ENCODE results near the gene FAM216B.
"Not testable (repeated sequence)": the region's sequence is repeated elsewhere in the genome, so short reads cannot be mapped to it uniquely, and the experiment has no call there.

The FAM216B gene

GRCh38 chr13:42816538-42816937 is 35.2 kb downstream of the FAM216B start:
- H4K8ac ChIP-seq (ENCODE audit: low read depth, low read length): no peak overlapping the region
- no peaks in the 10 kb centered on the region for H3K9me3 ChIP-seq (replicated peaks in 1 of 2; ENCODE audit: control insufficient read depth in 2 of 2, insufficient read depth in 1 of 2, low read depth in 1 of 2, low read length in 2 of 2)
- H3K4me2 ChIP-seq (ENCODE audit: insufficient read depth, low read length, poor library complexity, severe bottlenecking): no peak overlapping the region
- no peak overlapping the region for H3K18ac ChIP-seq (ENCODE audit: low read length)
- no peaks in the 10 kb centered on the region for H3K4me1 ChIP-seq (ENCODE audit: control insufficient read depth in 2 of 2, insufficient read depth in 1 of 2, low read depth in 1 of 2, low read length in 2 of 2)
- no peak overlapping the region for H3K27ac ChIP-seq (replicated peaks; ENCODE audit: low read length)
- H3K23ac ChIP-seq (ENCODE audit: low read depth, low read length, poor library complexity): no peak overlapping the region
- no peak for DNase-seq (ENCODE audit: low spot score)
- H4K91ac ChIP-seq (ENCODE audit: low read depth, low read length, poor library complexity): no peak overlapping the region
- no peaks in the 10 kb centered on the region for H3K27me3 ChIP-seq (ENCODE audit: control insufficient read depth in 3 of 3, insufficient read depth in 3 of 3, low read depth in 1 of 3, low read length in 3 of 3)
- no peak overlapping the region for H2AFZ ChIP-seq (ENCODE audit: low read length)
- H2BK15ac ChIP-seq (ENCODE audit: low read length): no peak overlapping the region
- no peak overlapping the region for H2BK12ac ChIP-seq (ENCODE audit: low read length)
- H3K36me3 ChIP-seq (replicated peaks in 1 of 2; ENCODE audit: control insufficient read depth in 2 of 2, insufficient read depth in 2 of 2, low read length in 2 of 2): no peaks in the 10 kb centered on the region
- no peak overlapping the region for H2AK5ac ChIP-seq (ENCODE audit: low read depth, low read length)
- H3K4me3 ChIP-seq (ENCODE audit: low read length in 2 of 2): no peak overlapping the region
- no peak overlapping the region for H3K9ac ChIP-seq (ENCODE audit: low read depth, low read length, poor library complexity)
- no peaks in the 10 kb centered on the region for H3K79me1 ChIP-seq (ENCODE audit: low read depth, low read length)
- no peak overlapping the region for H2BK120ac ChIP-seq (ENCODE audit: low read depth, low read length)
- WGBS, 2 donors (ENCODE audit: extremely low coverage in 2 of 2, insufficient read length in 2 of 2, insufficient replicate concordance in 1 of 2): no CpG with 5 or more reads among the region's 2 CpGs
- H3K4ac ChIP-seq (ENCODE audit: low read length): no peak overlapping the region
- H2BK5ac ChIP-seq (ENCODE audit: low read length): no peak overlapping the region
- no peak overlapping the region for H3K14ac ChIP-seq (ENCODE audit: low read length)

GRCh38 chr13:42819687-42820086 is 38.3 kb downstream of the FAM216B start:
- H3K36me3 ChIP-seq (replicated peaks in 1 of 2; ENCODE audit: control insufficient read depth in 2 of 2, insufficient read depth in 2 of 2, low read length in 2 of 2); H3K4me3 ChIP-seq (ENCODE audit: low read length in 2 of 2); H3K4me1 ChIP-seq (ENCODE audit: control insufficient read depth in 2 of 2, insufficient read depth in 1 of 2, low read depth in 1 of 2, low read length in 2 of 2); H3K79me1 ChIP-seq (ENCODE audit: low read depth, low read length); H3K18ac ChIP-seq (ENCODE audit: low read length); H2AK5ac ChIP-seq (ENCODE audit: low read depth, low read length); H3K14ac ChIP-seq (ENCODE audit: low read length); H3K23ac ChIP-seq (ENCODE audit: low read depth, low read length, poor library complexity); H4K8ac ChIP-seq (ENCODE audit: low read depth, low read length); H2AFZ ChIP-seq (ENCODE audit: low read length); H3K27ac ChIP-seq (replicated peaks; ENCODE audit: low read length); H4K91ac ChIP-seq (ENCODE audit: low read depth, low read length, poor library complexity); H2BK15ac ChIP-seq (ENCODE audit: low read length); H3K9ac ChIP-seq (ENCODE audit: low read depth, low read length, poor library complexity); H2BK12ac ChIP-seq (ENCODE audit: low read length); H3K9me3 ChIP-seq (replicated peaks in 1 of 2; ENCODE audit: control insufficient read depth in 2 of 2, insufficient read depth in 1 of 2, low read depth in 1 of 2, low read length in 2 of 2); H2BK120ac ChIP-seq (ENCODE audit: low read depth, low read length); H3K27me3 ChIP-seq (ENCODE audit: control insufficient read depth in 3 of 3, insufficient read depth in 3 of 3, low read depth in 1 of 3, low read length in 3 of 3); H2BK5ac ChIP-seq (ENCODE audit: low read length); DNase-seq (ENCODE audit: low spot score); H3K4me2 ChIP-seq (ENCODE audit: insufficient read depth, low read length, poor library complexity, severe bottlenecking); H3K4ac ChIP-seq (ENCODE audit: low read length): not testable (repeated sequence)
- no CpG with 5 or more reads among the region's 1 CpG for WGBS, 2 donors (ENCODE audit: extremely low coverage in 2 of 2, insufficient read length in 2 of 2, insufficient replicate concordance in 1 of 2)

- no peak overlapping the region for H4K8ac ChIP-seq (ENCODE audit: low read depth, low read length)
- no peak overlapping the region for H3K9ac ChIP-seq (ENCODE audit: low read depth, low read length, poor library complexity)
- no peak overlapping the region for H3K4me2 ChIP-seq (ENCODE audit: insufficient read depth, low read length, poor library complexity, severe bottlenecking)
- DNase-seq (ENCODE audit: low spot score): no peak
- no peaks in the 10 kb centered on the region for H3K79me1 ChIP-seq (ENCODE audit: low read depth, low read length)
- H4K91ac ChIP-seq (ENCODE audit: low read depth, low read length, poor library complexity): no peak overlapping the region
- H3K18ac ChIP-seq (ENCODE audit: low read length): no peak overlapping the region
- H3K27ac ChIP-seq (replicated peaks; ENCODE audit: low read length): no peak overlapping the region
- H3K9me3 ChIP-seq (replicated peaks in 1 of 2; ENCODE audit: control insufficient read depth in 2 of 2, insufficient read depth in 1 of 2, low read depth in 1 of 2, low read length in 2 of 2): no peaks in the 10 kb centered on the region
- H2AFZ ChIP-seq (ENCODE audit: low read length): no peak overlapping the region
- H3K23ac ChIP-seq (ENCODE audit: low read depth, low read length, poor library complexity): no peak overlapping the region
- no peaks in the 10 kb centered on the region for H3K36me3 ChIP-seq (replicated peaks in 1 of 2; ENCODE audit: control insufficient read depth in 2 of 2, insufficient read depth in 2 of 2, low read length in 2 of 2)
- no peak overlapping the region for H2BK12ac ChIP-seq (ENCODE audit: low read length)
- no peak overlapping the region for H3K4ac ChIP-seq (ENCODE audit: low read length)
- H2BK15ac ChIP-seq (ENCODE audit: low read length): no peak overlapping the region
- H3K4me1 ChIP-seq (ENCODE audit: control insufficient read depth in 2 of 2, insufficient read depth in 1 of 2, low read depth in 1 of 2, low read length in 2 of 2): no peaks in the 10 kb centered on the region
- H3K27me3 ChIP-seq (ENCODE audit: control insufficient read depth in 3 of 3, insufficient read depth in 3 of 3, low read depth in 1 of 3, low read length in 3 of 3): no peaks in the 10 kb centered on the region
- H3K4me3 ChIP-seq (ENCODE audit: low read length in 2 of 2): no peak overlapping the region
- no peak overlapping the region for H2BK5ac ChIP-seq (ENCODE audit: low read length)
- H2BK120ac ChIP-seq (ENCODE audit: low read depth, low read length): no peak overlapping the region
- no peak overlapping the region for H3K14ac ChIP-seq (ENCODE audit: low read length)
- WGBS, 2 donors (ENCODE audit: extremely low coverage in 2 of 2, insufficient read length in 2 of 2, insufficient replicate concordance in 1 of 2): no CpG with 5 or more reads among the region's 4 CpGs
- no peak overlapping the region for H2AK5ac ChIP-seq (ENCODE audit: low read depth, low read length)
Measured at GRCh38 chr13:42820451-42820850, 39.1 kb downstream of the FAM216B start.

DNA sequence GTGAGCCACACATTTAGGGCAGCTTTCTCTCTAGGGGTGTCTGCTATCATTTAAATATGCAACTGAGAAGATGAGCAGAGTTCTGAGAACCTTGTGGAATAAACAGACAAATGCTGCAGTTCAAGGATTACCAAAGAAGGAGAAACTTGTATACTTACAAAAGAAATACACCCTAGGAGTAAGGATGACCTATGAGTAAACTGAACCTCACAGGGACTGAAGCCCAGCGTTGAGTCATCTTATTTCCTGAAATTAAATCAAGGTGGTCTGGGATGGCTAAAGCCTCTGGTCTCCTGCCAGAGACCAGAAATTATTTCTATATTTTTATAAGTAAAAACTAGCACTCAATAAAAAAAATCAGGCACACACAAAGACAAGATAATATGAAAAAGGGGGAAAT is 40.1 kb downstream of the FAM216B start:
- H2BK5ac ChIP-seq (ENCODE audit: low read length): no peak overlapping the region
- no peak overlapping the region for H3K4me3 ChIP-seq (ENCODE audit: low read length in 2 of 2)
- H3K9ac ChIP-seq (ENCODE audit: low read depth, low read length, poor library complexity): no peak overlapping the region
- no peak overlapping the region for H4K91ac ChIP-seq (ENCODE audit: low read depth, low read length, poor library complexity)
- H3K23ac ChIP-seq (ENCODE audit: low read depth, low read length, poor library complexity): no peak overlapping the region
- no peaks in the 10 kb centered on the region for H3K9me3 ChIP-seq (replicated peaks in 1 of 2; ENCODE audit: control insufficient read depth in 2 of 2, insufficient read depth in 1 of 2, low read depth in 1 of 2, low read length in 2 of 2)
- no peak overlapping the region for H4K8ac ChIP-seq (ENCODE audit: low read depth, low read length)
- H3K36me3 ChIP-seq (replicated peaks in 1 of 2; ENCODE audit: control insufficient read depth in 2 of 2, insufficient read depth in 2 of 2, low read length in 2 of 2): no peaks in the 10 kb centered on the region
- H3K18ac ChIP-seq (ENCODE audit: low read length): no peak overlapping the region
- no peak for DNase-seq (ENCODE audit: low spot score)
- H3K27ac ChIP-seq (replicated peaks; ENCODE audit: low read length): no peak overlapping the region
- no peaks in the 10 kb centered on the region for H3K4me1 ChIP-seq (ENCODE audit: control insufficient read depth in 2 of 2, insufficient read depth in 1 of 2, low read depth in 1 of 2, low read length in 2 of 2)
- H3K4ac ChIP-seq (ENCODE audit: low read length): no peak overlapping the region
- H2BK12ac ChIP-seq (ENCODE audit: low read length): no peak overlapping the region
- H2AFZ ChIP-seq (ENCODE audit: low read length): no peak overlapping the region
- no peaks in the 10 kb centered on the region for H3K79me1 ChIP-seq (ENCODE audit: low read depth, low read length)
- no peak overlapping the region for H3K14ac ChIP-seq (ENCODE audit: low read length)
- H3K4me2 ChIP-seq (ENCODE audit: insufficient read depth, low read length, poor library complexity, severe bottlenecking): no peak overlapping the region
- no peak overlapping the region for H2BK15ac ChIP-seq (ENCODE audit: low read length)
- no peak overlapping the region for H2AK5ac ChIP-seq (ENCODE audit: low read depth, low read length)
- H2BK120ac ChIP-seq (ENCODE audit: low read depth, low read length): no peak overlapping the region
- H3K27me3 ChIP-seq (ENCODE audit: control insufficient read depth in 3 of 3, insufficient read depth in 3 of 3, low read depth in 1 of 3, low read length in 3 of 3): no peaks in the 10 kb centered on the region
- WGBS, 2 donors (ENCODE audit: extremely low coverage in 2 of 2, insufficient read length in 2 of 2, insufficient replicate concordance in 1 of 2): no CpG with 5 or more reads among the region's 1 CpG

Data from neuronal stem cell (in vitro differentiated cells).